ENCODE data around the gene CDH16. TPM values are rescaled to one million over a fixed set of nuclear protein-coding genes. Genes with fewer than 3 reads are reported as not detected.
A peak's percentile ranks its signal among the peaks of the same experiment; 100 is the strongest.

Gene CDH16
- total RNA-seq, 2 donors from 2014 or later = not detected

DNA sequence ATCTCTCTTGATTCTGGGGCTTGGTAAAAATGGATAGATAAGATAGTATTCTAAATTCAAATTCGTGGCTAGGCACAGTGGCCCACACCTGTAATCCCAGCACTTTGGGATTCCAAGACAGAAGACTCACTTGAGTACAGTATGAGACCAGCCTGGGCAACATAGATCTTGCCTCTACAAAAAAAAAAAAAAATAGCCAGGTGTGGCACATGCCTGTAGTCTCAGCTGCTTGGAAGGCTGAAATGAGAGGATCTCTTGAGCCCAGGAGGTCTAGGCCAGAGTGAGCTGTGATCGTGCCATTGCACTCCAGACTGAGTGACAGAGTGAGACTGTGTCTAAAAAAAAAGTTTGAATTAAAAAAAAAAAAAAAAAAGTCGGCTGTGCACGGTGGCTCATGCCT, 29.1 kb downstream of the CDH16 start:
- Mint-ChIP-seq H3K4me3 (no peak overlapping the region), H3K9me3 (no peaks in the 10 kb centered on the region)

DNA sequence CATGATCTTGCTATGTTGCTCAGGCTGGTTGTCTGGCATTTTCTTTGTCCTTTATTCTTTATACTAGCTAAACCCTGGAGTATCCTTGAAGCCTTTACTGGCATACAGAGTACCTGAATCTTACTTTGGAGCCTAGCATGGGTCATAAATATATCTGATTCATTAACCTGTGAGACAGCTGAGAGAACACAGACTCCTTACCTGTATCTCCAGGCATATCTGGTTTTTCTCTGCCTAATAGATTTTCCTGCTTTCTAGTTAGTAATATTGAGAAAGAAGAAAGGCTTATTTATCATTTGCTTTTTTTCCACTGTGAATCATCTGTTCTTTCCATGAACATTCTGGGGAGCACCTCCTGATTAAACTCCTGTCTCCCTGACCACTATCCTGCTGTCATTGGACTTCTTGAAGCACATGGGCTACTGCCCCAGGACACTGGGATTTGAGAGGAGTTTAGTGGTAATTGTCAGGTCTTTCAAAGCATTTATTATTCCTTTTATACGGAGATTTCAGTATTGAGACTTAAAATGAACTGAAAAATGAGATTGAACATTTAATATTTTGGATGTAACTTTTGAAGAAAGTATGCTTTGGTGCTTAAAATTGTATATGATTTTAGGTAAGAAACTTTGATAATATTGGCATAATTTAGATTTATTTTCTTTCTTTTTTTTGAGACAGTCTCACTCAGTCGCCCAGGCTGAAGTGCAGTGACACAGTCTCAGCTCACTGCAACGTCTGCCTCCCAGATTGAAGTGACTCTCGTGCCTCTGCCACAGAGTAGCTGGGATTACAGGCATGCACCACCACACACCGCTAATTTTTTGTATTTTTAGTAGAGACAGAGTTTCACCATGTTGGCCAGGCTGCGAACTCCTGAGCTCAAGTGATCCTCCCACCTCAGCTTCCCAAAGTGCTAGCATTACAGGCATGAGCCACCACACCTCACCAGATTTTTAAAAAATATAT, 29.8 kb downstream of the CDH16 start:
- Histone ChIP-seq H3K9me3 (ENCODE audit: control insufficient read depth, low read length) (no peaks in the 10 kb centered on the region), H3K36me3 (ENCODE audit: control insufficient read depth, insufficient read depth, low read length) (peaks cover 25% of the 10 kb centered on the region), H3K4me1 (ENCODE audit: control insufficient read depth, insufficient read depth, low read length) (peaks cover 11% of the 10 kb centered on the region), H3K9ac (ENCODE audit: extremely low read depth, low read length, poor library complexity, severe bottlenecking) (no peak overlapping the region), H3K27me3 (ENCODE audit: control insufficient read depth, insufficient read depth, low read length, poor library complexity, severe bottlenecking) (no peaks in the 10 kb centered on the region), H3K4me3 (ENCODE audit: low read length) (no peak overlapping the region), H3K27ac (ENCODE audit: low read depth, low read length) (no peak overlapping the region)
- Mint-ChIP-seq H3K27me3 (ENCODE audit: insufficient read depth) (no peaks in the 10 kb centered on the region), H3K4me3 (no peak overlapping the region), H3K4me1 (peaks cover 22% of the 10 kb centered on the region), H3K9me3 (no peaks in the 10 kb centered on the region), H3K36me3 (ENCODE audit: low read depth) (peaks cover 28% of the 10 kb centered on the region), H3K27ac (no peak overlapping the region)
- TF ChIP-seq, protein P1, sequence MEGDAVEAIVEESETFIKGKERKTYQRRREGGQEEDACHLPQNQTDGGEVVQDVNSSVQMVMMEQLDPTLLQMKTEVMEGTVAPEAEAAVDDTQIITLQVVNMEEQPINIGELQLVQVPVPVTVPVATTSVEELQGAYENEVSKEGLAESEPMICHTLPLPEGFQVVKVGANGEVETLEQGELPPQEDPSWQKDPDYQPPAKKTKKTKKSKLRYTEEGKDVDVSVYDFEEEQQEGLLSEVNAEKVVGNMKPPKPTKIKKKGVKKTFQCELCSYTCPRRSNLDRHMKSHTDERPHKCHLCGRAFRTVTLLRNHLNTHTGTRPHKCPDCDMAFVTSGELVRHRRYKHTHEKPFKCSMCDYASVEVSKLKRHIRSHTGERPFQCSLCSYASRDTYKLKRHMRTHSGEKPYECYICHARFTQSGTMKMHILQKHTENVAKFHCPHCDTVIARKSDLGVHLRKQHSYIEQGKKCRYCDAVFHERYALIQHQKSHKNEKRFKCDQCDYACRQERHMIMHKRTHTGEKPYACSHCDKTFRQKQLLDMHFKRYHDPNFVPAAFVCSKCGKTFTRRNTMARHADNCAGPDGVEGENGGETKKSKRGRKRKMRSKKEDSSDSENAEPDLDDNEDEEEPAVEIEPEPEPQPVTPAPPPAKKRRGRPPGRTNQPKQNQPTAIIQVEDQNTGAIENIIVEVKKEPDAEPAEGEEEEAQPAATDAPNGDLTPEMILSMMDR (conservative IDR thresholded peaks at IDR 0.05) = no peak
- no peak for DNase-seq
- WGBS, 2 experiments (ENCODE audit: insufficient coverage in 1 of 2, insufficient read length in 1 of 2) = 91 to 94% methylated on average over 5 to 6 of the region's 6 CpGs

More for the DNA sequence above, 29.1 kb downstream of the CDH16 start:
- no peak overlapping the region for H3K27ac Mint-ChIP-seq
- peaks cover 23% of the 10 kb centered on the region for H3K36me3 Mint-ChIP-seq (ENCODE audit: low read depth)
- DNase-seq = no peak
- Histone ChIP-seq H3K4me1 (ENCODE audit: control insufficient read depth, insufficient read depth, low read length) (peaks cover 11% of the 10 kb centered on the region), H3K9ac (ENCODE audit: extremely low read depth, low read length, poor library complexity, severe bottlenecking) (no peak overlapping the region), H3K36me3 (ENCODE audit: control insufficient read depth, insufficient read depth, low read length) (peaks cover 18% of the 10 kb centered on the region), H3K4me3 (ENCODE audit: low read length) (no peak overlapping the region), H3K9me3 (ENCODE audit: control insufficient read depth, low read length) (no peaks in the 10 kb centered on the region), H3K27ac (ENCODE audit: low read depth, low read length) (no peak overlapping the region), H3K27me3 (ENCODE audit: control insufficient read depth, insufficient read depth, low read length, poor library complexity, severe bottlenecking) (no peaks in the 10 kb centered on the region)
- 89 to 100% methylated on average over 1 to 3 of the region's 4 CpGs for WGBS, 2 experiments (ENCODE audit: insufficient coverage in 1 of 2, insufficient read length in 1 of 2)
- no peaks in the 10 kb centered on the region for H3K27me3 Mint-ChIP-seq (ENCODE audit: insufficient read depth)
- peaks cover 22% of the 10 kb centered on the region for H3K4me1 Mint-ChIP-seq
- TF ChIP-seq, protein P1 (conservative IDR thresholded peaks at IDR 0.05) = no peak

DNA sequence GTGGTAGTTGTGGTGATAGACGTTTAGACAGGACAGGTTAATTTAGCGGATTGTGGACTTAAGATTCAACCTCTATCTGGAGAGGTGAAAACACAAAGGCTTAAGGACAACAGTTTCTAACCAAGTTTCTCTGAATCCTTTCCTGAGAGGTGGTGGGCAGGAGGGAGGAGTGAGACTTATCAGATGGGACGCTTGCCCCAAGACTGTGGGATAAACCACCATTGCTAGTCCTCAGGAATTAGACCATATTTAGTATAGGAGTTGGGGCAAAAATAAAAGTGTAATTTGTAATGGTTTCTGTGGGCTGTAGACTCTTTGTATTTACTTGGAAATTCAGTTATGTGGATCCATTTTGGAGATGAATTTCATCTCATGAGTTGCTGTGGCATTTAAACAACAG, 31.8 kb downstream of the CDH16 start:
- WGBS, 2 experiments (ENCODE audit: insufficient coverage in 1 of 2, insufficient read length in 1 of 2) = 69 to 91% methylated on average over 3 of the region's 3 CpGs
- H3K27ac Mint-ChIP-seq = peak overlapping the region; percentile 75
- TF ChIP-seq, protein P1 (conservative IDR thresholded peaks at IDR 0.05) = no peak
- Histone ChIP-seq H3K9ac (ENCODE audit: extremely low read depth, low read length, poor library complexity, severe bottlenecking) (peak overlapping the region; percentile 14), H3K36me3 (ENCODE audit: control insufficient read depth, insufficient read depth, low read length) (peaks cover 26% of the 10 kb centered on the region), H3K27me3 (ENCODE audit: control insufficient read depth, insufficient read depth, low read length, poor library complexity, severe bottlenecking) (no peaks in the 10 kb centered on the region), H3K4me1 (ENCODE audit: control insufficient read depth, insufficient read depth, low read length) (peaks cover 11% of the 10 kb centered on the region), H3K4me3 (ENCODE audit: low read length) (peak overlapping the region; percentile 7), H3K9me3 (ENCODE audit: control insufficient read depth, low read length) (no peaks in the 10 kb centered on the region), H3K27ac (ENCODE audit: low read depth, low read length) (no peak overlapping the region)
- no peaks in the 10 kb centered on the region for H3K9me3 Mint-ChIP-seq
- DNase-seq = no peak
- peaks cover 28% of the 10 kb centered on the region for H3K36me3 Mint-ChIP-seq (ENCODE audit: low read depth)
- H3K27me3 Mint-ChIP-seq (ENCODE audit: insufficient read depth) = no peaks in the 10 kb centered on the region
- peaks cover 22% of the 10 kb centered on the region for H3K4me1 Mint-ChIP-seq
- H3K4me3 Mint-ChIP-seq = no peak overlapping the region

All from endodermal cell (in vitro differentiated cells).